GM12875 (cell line): ENCODE data around the gene CROCC2.

Source experiments
- H3K4me3 ChIP-seq: one replicate; pipeline ENCODE4 v1.5.1; 2011; ENCODE audit warnings: low read depth, low read length, control low read depth
- CTCF ChIP-seq: IDR thresholded peaks from 2 replicates; pipeline ENCODE4 v1.5.1; 2011; ENCODE audit warnings: low read depth, mild to moderate bottlenecking, control low read depth, inconsistent platforms, low read length, moderate library complexity, borderline replicate concordance; ENCODE audit not compliant: insufficient read depth

Gene CROCC2

GRCh38 chr2:240925568-240926515, 19.7 kb downstream of the CROCC2 start:
- H3K4me3 ChIP-seq: no peak overlapping the region
- no peak for TF ChIP-seq CTCF

DNA sequence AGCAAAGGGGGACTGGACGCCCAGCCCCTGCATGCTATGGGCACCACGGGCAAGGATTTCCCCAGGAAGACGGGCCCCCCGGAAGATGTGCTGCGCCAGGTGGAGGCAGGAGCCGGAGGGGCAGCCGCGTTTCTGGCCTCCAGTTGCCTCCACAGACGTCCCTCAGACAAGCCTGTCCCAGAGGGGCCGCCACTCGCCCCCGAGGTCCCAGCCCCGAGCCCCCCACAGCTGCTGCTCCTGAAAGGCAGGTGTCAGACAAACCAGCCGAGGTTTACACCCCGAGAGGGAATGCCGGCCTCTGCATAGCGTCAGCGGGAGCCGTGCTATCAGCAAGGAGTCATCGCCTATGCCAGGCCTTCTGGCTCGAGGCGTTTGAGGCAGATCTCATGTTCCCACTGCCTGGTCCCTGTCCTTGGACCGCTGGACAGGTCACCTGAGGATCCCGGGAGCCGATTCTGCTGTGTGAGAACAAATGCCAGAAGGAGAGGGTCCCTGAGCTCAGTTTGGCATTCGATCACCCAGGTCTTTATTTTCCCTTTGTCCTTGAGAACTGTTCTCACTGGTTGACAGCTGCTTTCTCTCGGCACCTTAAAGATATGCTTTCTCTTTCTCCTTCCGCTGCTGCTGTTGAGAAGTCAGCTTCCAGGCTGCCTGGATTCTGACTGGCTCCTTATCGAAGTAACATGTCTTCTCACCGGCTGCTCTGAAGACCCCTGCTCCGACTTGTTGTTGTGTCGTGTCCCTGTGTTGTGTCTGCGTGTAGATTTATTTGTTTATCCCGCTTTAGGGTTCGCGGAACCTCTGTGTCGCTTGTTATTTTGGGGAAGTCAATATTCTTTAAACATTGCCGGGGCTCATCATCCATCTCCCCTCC, 20.6 kb downstream of the CROCC2 start:
- TF ChIP-seq CTCF: no peak
- H3K4me3 ChIP-seq: no peak overlapping the region

DNA sequence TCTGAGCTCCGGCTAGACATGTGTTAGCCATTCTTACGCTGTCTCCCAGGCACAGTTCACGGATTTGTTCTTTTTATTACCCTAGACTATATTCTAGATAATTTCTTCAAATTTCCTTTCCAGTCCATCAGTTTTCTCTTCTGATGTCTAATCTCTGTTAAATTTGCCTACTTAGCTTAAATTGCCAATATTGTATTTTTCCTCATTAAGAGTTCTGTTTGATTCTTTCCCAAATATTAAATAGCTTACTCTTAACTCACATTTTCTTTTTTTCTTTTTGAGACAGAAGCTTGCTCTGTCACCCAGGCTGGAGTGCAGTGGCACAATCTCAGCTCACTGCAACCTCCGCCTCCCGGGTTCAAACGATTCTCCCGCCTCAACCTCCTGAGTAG, 21.2 kb downstream of the CROCC2 start:
- no peak for TF ChIP-seq CTCF
- no peak overlapping the region for H3K4me3 ChIP-seq

- no peak overlapping the region for H3K4me3 ChIP-seq
- TF ChIP-seq CTCF: no peak
These were observed 22.6 kb downstream of the CROCC2 start for GRCh38 chr2:240928476-240929363.

DNA sequence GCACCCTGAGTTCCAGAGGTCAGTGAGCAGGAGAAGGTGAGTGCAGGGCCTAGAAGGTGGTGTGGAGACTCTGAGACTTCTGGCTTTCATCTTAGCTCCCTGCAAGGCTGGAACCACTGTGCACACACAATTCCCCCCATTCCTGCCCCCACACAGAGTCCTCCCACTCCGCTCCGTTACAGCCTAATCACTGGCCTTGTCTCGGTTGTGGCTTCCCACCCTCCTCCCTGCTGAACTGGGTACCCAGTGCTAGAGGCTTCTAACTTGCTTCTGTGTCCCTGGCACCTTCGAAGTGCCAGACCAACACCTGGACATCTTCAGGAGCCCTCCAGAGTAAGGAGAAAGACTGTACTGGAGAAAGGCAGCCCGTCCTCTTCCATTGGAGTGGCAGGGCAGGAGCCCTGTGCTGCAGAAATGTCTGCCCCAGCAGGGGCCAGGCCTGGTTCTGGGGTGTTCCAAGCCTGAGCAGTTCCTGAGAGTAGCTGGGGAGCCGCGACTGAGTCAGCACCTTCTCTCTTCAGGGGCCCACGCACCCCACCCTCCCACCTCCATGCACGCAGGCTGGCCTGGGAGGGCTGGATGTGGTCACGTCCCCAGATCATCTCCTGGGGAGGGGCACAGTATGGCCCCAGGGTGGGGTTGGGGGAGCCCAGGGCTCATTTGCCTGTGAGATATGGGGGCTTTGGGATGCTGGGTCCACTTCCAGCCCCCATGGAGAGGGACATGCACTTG, 23.4 kb downstream of the CROCC2 start:
- H3K4me3 ChIP-seq: no peak overlapping the region
- no peak for TF ChIP-seq CTCF

GRCh38 chr2:240930096-240930630, 24.0 kb downstream of the CROCC2 start:
- TF ChIP-seq CTCF: no peak
- H3K4me3 ChIP-seq: no peak overlapping the region
